Measurements from ENCODE around the gene SEMA6A. TPM values are rescaled to one million over a fixed set of nuclear protein-coding genes. Genes with fewer than 3 reads are reported as not detected.
A peak's percentile ranks its signal among the peaks of the same experiment; 100 is the strongest.

The SEMA6A gene
- total and polyA plus RNA-seq, 5 donors from 2014 or later: 0.15 to 1.4 (median 0.54) TPM; not detected in 1

GRCh38 chr5:116423587-116424257, 150.9 kb downstream of the SEMA6A start:
- Histone ChIP-seq H3K27me3 (ENCODE audit: control insufficient read depth, insufficient read depth, low read length) (no peaks in the 10 kb centered on the region), H3K27ac (ENCODE audit: insufficient read depth, low read length, poor library complexity, severe bottlenecking) (no peak overlapping the region), H3K4me3 (ENCODE audit: low read depth, low read length) (no peak overlapping the region), H3K9me3 (ENCODE audit: control insufficient read depth in 2 of 2, low read length in 2 of 2) (no peaks in the 10 kb centered on the region), H3K4me1 (ENCODE audit: control insufficient read depth, insufficient read depth, low read length, poor library complexity, severe bottlenecking) (no peaks in the 10 kb centered on the region), H3K36me3 (ENCODE audit: control insufficient read depth, insufficient read depth, low read length) (no peaks in the 10 kb centered on the region)
- H3K4me1 Mint-ChIP-seq: peaks cover 0 to 4% (median 0%) of the 10 kb centered on the region in 4 donors
- peaks cover 36% of the 10 kb centered on the region for H3K36me3 Mint-ChIP-seq
- no peak for DNase-seq
- H3K27me3 Mint-ChIP-seq: no peaks in the 10 kb centered on the region
- no peak overlapping the region for H3K4me3 Mint-ChIP-seq
- no peak for ATAC-seq (ENCODE audit: low read depth in 2 of 2)
- peak overlapping the region in 1 of 3 donors; percentile 26 for H3K27ac Mint-ChIP-seq
- peaks cover 0 to 2% (median 0%) of the 10 kb centered on the region in 7 donors for H3K9me3 Mint-ChIP-seq

DNA sequence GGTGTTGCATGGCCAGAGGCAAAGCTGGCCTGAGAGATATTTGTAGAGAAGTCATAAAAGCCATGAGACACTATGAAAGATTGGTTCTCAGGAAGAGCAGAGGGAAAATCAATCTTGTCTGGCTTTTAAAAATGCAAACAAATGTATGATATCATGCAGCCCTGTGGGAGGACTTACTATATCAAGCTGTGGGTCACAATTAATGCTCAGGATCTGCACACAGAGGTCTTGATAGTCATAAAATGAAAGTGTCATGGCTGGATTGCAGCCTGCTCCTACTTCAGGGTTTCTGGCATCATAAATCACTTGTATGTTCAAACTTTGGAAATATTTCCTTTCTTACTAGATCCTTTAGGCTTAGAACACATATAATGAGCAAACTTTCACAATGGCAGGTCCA, 151.5 kb downstream of the SEMA6A start:
- H3K4me3 ChIP-seq (ENCODE audit: low read depth, low read length): no peak overlapping the region
- H3K9me3 ChIP-seq (ENCODE audit: control insufficient read depth in 2 of 2, low read length in 2 of 2): no peaks in the 10 kb centered on the region
- no peaks in the 10 kb centered on the region for H3K36me3 ChIP-seq (ENCODE audit: control insufficient read depth, insufficient read depth, low read length)
- no peaks in the 10 kb centered on the region for H3K27me3 ChIP-seq (ENCODE audit: control insufficient read depth, insufficient read depth, low read length)
- H3K9me3 Mint-ChIP-seq: peaks cover 0 to 2% (median 0%) of the 10 kb centered on the region in 7 donors
- no peak for ATAC-seq (ENCODE audit: low read depth in 2 of 2)
- no peaks in the 10 kb centered on the region for H3K27me3 Mint-ChIP-seq
- H3K4me1 ChIP-seq (ENCODE audit: control insufficient read depth, insufficient read depth, low read length, poor library complexity, severe bottlenecking): no peaks in the 10 kb centered on the region
- no peak for DNase-seq
- H3K36me3 Mint-ChIP-seq: peaks cover 36% of the 10 kb centered on the region
- H3K27ac ChIP-seq (ENCODE audit: insufficient read depth, low read length, poor library complexity, severe bottlenecking): no peak overlapping the region
- no peak overlapping the region for H3K4me3 Mint-ChIP-seq
- peaks cover 0 to 4% (median 0%) of the 10 kb centered on the region in 4 donors for H3K4me1 Mint-ChIP-seq
- no peak overlapping the region for H3K27ac Mint-ChIP-seq

DNA sequence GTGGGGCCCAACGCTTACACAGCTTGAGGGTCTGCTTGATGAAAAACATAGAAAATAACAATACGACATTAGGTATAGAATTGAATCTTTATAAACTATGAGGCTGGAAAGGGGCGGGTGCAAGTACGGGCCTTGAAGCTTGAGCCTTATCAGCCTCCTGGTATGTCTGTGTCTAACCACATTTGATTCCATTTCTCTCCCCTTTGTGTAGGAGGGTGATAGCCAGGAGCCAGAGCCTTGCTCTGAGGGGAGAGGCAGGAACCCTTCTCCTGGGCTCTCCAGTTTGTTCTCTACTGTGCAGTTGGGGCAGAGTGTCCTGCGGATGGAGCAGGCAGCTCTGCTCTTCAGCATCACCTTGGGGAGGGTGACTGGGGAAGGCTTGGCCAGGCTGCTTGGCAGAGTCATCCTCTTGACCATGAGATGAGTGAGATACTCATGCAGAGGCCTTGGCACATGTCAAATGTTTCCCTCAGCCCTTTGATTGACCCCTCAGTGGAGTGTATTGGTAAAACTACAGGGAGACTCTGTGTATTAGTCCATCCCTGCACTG, 153.5 kb downstream of the SEMA6A start:
- Mint-ChIP-seq H3K4me3 (no peak overlapping the region), H3K27me3 (no peaks in the 10 kb centered on the region), H3K36me3 (peaks cover 49% of the 10 kb centered on the region), H3K9me3 (peaks cover 0 to 2% (median 0%) of the 10 kb centered on the region in 7 donors), H3K4me1 (peaks cover 0 to 4% (median 1%) of the 10 kb centered on the region in 4 donors), H3K27ac (no peak overlapping the region)
- Histone ChIP-seq H3K9me3 (ENCODE audit: control insufficient read depth in 2 of 2, low read length in 2 of 2) (no peaks in the 10 kb centered on the region), H3K27ac (ENCODE audit: insufficient read depth, low read length, poor library complexity, severe bottlenecking) (no peak overlapping the region), H3K27me3 (ENCODE audit: control insufficient read depth, insufficient read depth, low read length) (no peaks in the 10 kb centered on the region), H3K36me3 (ENCODE audit: control insufficient read depth, insufficient read depth, low read length) (peaks cover 3% of the 10 kb centered on the region), H3K4me3 (ENCODE audit: low read depth, low read length) (no peak overlapping the region), H3K4me1 (ENCODE audit: control insufficient read depth, insufficient read depth, low read length, poor library complexity, severe bottlenecking) (no peaks in the 10 kb centered on the region)
- no peak for DNase-seq
- ATAC-seq (ENCODE audit: low read depth in 2 of 2): no peak

GRCh38 chr5:116420540-116420939, 154.1 kb downstream of the SEMA6A start:
- no peaks in the 10 kb centered on the region for H3K27me3 ChIP-seq (ENCODE audit: control insufficient read depth, insufficient read depth, low read length)
- Mint-ChIP-seq H3K27ac (no peak overlapping the region), H3K4me3 (no peak overlapping the region), H3K27me3 (no peaks in the 10 kb centered on the region), H3K4me1 (peaks cover 0 to 4% (median 1%) of the 10 kb centered on the region in 4 donors), H3K9me3 (peaks cover 0 to 2% (median 0%) of the 10 kb centered on the region in 7 donors), H3K36me3 (peaks cover 48% of the 10 kb centered on the region)
- no peaks in the 10 kb centered on the region for H3K9me3 ChIP-seq (ENCODE audit: control insufficient read depth in 2 of 2, low read length in 2 of 2)
- ATAC-seq (ENCODE audit: low read depth in 2 of 2) (no peak), DNase-seq (no peak)
- peaks cover 3% of the 10 kb centered on the region for H3K36me3 ChIP-seq (ENCODE audit: control insufficient read depth, insufficient read depth, low read length)
- H3K4me1 ChIP-seq (ENCODE audit: control insufficient read depth, insufficient read depth, low read length, poor library complexity, severe bottlenecking): no peaks in the 10 kb centered on the region
- no peak overlapping the region for H3K27ac ChIP-seq (ENCODE audit: insufficient read depth, low read length, poor library complexity, severe bottlenecking)
- no peak overlapping the region for H3K4me3 ChIP-seq (ENCODE audit: low read depth, low read length)

- peaks cover 55% of the 10 kb centered on the region for H3K36me3 Mint-ChIP-seq
- H3K9me3 Mint-ChIP-seq: peaks cover 0 to 2% (median 0%) of the 10 kb centered on the region in 7 donors
- no peak for DNase-seq
Measured at GRCh38 chr5:116419258-116419657, 155.4 kb downstream of the SEMA6A start.

GRCh38 chr5:116418774-116419173, 155.8 kb downstream of the SEMA6A start:
- H3K9me3 ChIP-seq (ENCODE audit: control insufficient read depth in 2 of 2, low read length in 2 of 2): no peaks in the 10 kb centered on the region
- DNase-seq (no peak), ATAC-seq (ENCODE audit: low read depth in 2 of 2) (no peak)
- H3K9me3 Mint-ChIP-seq: peaks cover 0 to 2% (median 0%) of the 10 kb centered on the region in 7 donors
- H3K36me3 Mint-ChIP-seq: peaks cover 54% of the 10 kb centered on the region
- no peak overlapping the region for H3K27ac ChIP-seq (ENCODE audit: insufficient read depth, low read length, poor library complexity, severe bottlenecking)
- H3K36me3 ChIP-seq (ENCODE audit: control insufficient read depth, insufficient read depth, low read length): peaks cover 3% of the 10 kb centered on the region
- no peaks in the 10 kb centered on the region for H3K27me3 Mint-ChIP-seq
- H3K4me1 ChIP-seq (ENCODE audit: control insufficient read depth, insufficient read depth, low read length, poor library complexity, severe bottlenecking): no peaks in the 10 kb centered on the region
- no peaks in the 10 kb centered on the region for H3K27me3 ChIP-seq (ENCODE audit: control insufficient read depth, insufficient read depth, low read length)
- H3K4me1 Mint-ChIP-seq: peaks cover 0 to 2% (median 0%) of the 10 kb centered on the region in 4 donors
- H3K4me3 ChIP-seq (ENCODE audit: low read depth, low read length): no peak overlapping the region
- no peak overlapping the region for H3K4me3 Mint-ChIP-seq
- no peak overlapping the region for H3K27ac Mint-ChIP-seq

More at GRCh38 chr5:116419258-116419657, 155.4 kb downstream of the SEMA6A start:
- no peaks in the 10 kb centered on the region for H3K4me1 ChIP-seq (ENCODE audit: control insufficient read depth, insufficient read depth, low read length, poor library complexity, severe bottlenecking)
- no peaks in the 10 kb centered on the region for H3K9me3 ChIP-seq (ENCODE audit: control insufficient read depth in 2 of 2, low read length in 2 of 2)
- peaks cover 3% of the 10 kb centered on the region for H3K36me3 ChIP-seq (ENCODE audit: control insufficient read depth, insufficient read depth, low read length)
- Mint-ChIP-seq H3K4me1 (peaks cover 0 to 2% (median 0%) of the 10 kb centered on the region in 4 donors), H3K4me3 (no peak overlapping the region), H3K27me3 (no peaks in the 10 kb centered on the region), H3K27ac (no peak overlapping the region)
- H3K27me3 ChIP-seq (ENCODE audit: control insufficient read depth, insufficient read depth, low read length): no peaks in the 10 kb centered on the region
- no peak overlapping the region for H3K4me3 ChIP-seq (ENCODE audit: low read depth, low read length)
- H3K27ac ChIP-seq (ENCODE audit: insufficient read depth, low read length, poor library complexity, severe bottlenecking): no peak overlapping the region
- ATAC-seq (ENCODE audit: low read depth in 2 of 2): no peak

DNA sequence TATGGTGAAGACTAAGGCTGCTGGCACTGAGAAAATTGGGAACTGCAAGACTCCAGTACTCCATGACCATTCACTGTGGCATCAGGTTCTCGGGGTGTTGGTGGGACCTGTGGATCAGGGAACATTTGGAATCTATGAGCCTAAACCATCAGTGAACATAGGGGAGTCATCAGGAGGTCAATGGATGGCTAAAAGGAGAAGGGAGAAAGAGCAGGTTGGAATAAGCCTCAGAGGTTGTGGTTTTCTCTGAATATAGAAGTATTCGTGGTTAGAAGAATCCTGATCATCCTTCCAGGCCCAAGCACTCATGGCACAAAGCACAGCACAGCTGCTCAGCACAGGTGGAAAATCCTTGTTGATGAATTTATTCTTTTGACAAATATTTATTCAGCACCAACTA, 156.6 kb downstream of the SEMA6A start:
- Mint-ChIP-seq H3K36me3 (peaks cover 54% of the 10 kb centered on the region), H3K4me1 (peaks cover 0 to 2% (median 0%) of the 10 kb centered on the region in 4 donors), H3K27me3 (no peaks in the 10 kb centered on the region), H3K4me3 (no peak overlapping the region), H3K27ac (no peak overlapping the region), H3K9me3 (peaks cover 0 to 2% (median 0%) of the 10 kb centered on the region in 7 donors)
- no peak for ATAC-seq (ENCODE audit: low read depth in 2 of 2)
- H3K27me3 ChIP-seq (ENCODE audit: control insufficient read depth, insufficient read depth, low read length): no peaks in the 10 kb centered on the region
- peaks cover 3% of the 10 kb centered on the region for H3K36me3 ChIP-seq (ENCODE audit: control insufficient read depth, insufficient read depth, low read length)
- H3K4me1 ChIP-seq (ENCODE audit: control insufficient read depth, insufficient read depth, low read length, poor library complexity, severe bottlenecking): no peaks in the 10 kb centered on the region
- H3K27ac ChIP-seq (ENCODE audit: insufficient read depth, low read length, poor library complexity, severe bottlenecking): no peak overlapping the region
- no peak overlapping the region for H3K4me3 ChIP-seq (ENCODE audit: low read depth, low read length)
- DNase-seq: no peak
- H3K9me3 ChIP-seq (ENCODE audit: control insufficient read depth in 2 of 2, low read length in 2 of 2): no peaks in the 10 kb centered on the region

- no peak for DNase-seq
- Mint-ChIP-seq H3K9me3 (peaks cover 0 to 2% (median 0%) of the 10 kb centered on the region in 7 donors), H3K4me3 (no peak overlapping the region), H3K27me3 (no peaks in the 10 kb centered on the region), H3K27ac (no peak overlapping the region), H3K36me3 (peaks cover 54% of the 10 kb centered on the region), H3K4me1 (peaks cover 0 to 2% (median 0%) of the 10 kb centered on the region in 4 donors)
- Histone ChIP-seq H3K36me3 (ENCODE audit: control insufficient read depth, insufficient read depth, low read length) (peaks cover 3% of the 10 kb centered on the region), H3K27me3 (ENCODE audit: control insufficient read depth, insufficient read depth, low read length) (no peaks in the 10 kb centered on the region), H3K4me1 (ENCODE audit: control insufficient read depth, insufficient read depth, low read length, poor library complexity, severe bottlenecking) (no peaks in the 10 kb centered on the region), H3K27ac (ENCODE audit: insufficient read depth, low read length, poor library complexity, severe bottlenecking) (no peak overlapping the region), H3K4me3 (ENCODE audit: low read depth, low read length) (no peak overlapping the region), H3K9me3 (ENCODE audit: control insufficient read depth in 2 of 2, low read length in 2 of 2) (no peaks in the 10 kb centered on the region)
- no peak for ATAC-seq (ENCODE audit: low read depth in 2 of 2)
Measured at GRCh38 chr5:116415989-116416388, 158.6 kb downstream of the SEMA6A start.
